GM10248 (cell line): Measurements from ENCODE around the gene NPL.

Source experiments
- CTCF ChIA-PET: fragments of 300-600 bp; sonication (Branson Sonifier 250); formaldehyde crosslinking; extraction: SDS; loops from one replicate; lab custom pipeline; 2021; ENCODE audit warnings: antibody characterized with exemption; lab: Yijun Ruan, JAX
- POLR2A ChIA-PET: fragments of 350-650 bp; sonication (Branson Sonifier 250); formaldehyde crosslinking; extraction: SDS; loops from one replicate; lab custom pipeline; 2020; ENCODE audit warnings: antibody characterized with exemption; lab: Yijun Ruan, JAX
- DNase-seq: peaks from one replicate; pipeline ENCODE4 v3.0.0; 2012; ENCODE audit errors: extremely low spot score
- TF ChIP-seq, protein P1 (sequence below): IDR thresholded peaks from 2 replicates; pipeline ENCODE4 v1.5.1; 2012; ENCODE audit warnings: mild to moderate bottlenecking, low read depth; ENCODE audit errors: extremely low read depth, missing control alignments, control extremely low read depth

Gene NPL

DNA sequence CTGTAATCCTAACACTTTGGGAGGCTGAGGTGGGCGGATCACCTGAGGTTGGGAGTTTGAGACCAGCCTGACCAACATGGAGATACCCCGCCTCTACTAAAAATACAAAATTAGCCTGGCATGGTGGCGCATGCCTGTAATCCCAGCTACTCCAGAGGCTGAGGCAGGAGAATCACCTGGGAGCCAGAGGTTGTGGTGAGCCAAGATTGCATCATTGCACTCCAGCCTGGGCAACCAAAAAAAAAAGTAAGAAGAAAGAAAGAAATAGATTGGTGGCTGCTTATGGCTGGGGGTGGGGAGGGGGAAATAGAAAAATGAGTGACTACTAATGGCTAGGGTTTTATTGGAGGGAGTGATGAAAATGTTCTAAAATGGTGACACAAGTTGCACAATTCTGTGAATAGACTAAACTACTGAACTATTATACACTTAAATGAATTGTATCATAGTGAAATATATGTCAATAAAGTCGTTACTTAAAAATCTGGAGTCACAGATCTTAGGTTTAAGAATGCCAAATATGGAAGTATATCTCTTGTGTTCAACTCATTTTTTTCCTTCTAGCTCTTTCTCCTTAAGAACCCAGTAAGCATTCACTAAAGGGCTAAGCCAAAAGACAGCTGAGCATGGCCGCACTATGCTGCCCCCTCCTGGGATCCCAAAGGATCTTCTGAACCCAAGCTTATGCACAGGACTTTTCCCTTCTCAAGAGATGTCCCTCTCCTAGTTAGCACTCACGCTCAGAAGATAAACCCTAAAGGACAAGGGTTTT lies 3.2 kb upstream of the NPL start:
- TF ChIP-seq, protein P1, sequence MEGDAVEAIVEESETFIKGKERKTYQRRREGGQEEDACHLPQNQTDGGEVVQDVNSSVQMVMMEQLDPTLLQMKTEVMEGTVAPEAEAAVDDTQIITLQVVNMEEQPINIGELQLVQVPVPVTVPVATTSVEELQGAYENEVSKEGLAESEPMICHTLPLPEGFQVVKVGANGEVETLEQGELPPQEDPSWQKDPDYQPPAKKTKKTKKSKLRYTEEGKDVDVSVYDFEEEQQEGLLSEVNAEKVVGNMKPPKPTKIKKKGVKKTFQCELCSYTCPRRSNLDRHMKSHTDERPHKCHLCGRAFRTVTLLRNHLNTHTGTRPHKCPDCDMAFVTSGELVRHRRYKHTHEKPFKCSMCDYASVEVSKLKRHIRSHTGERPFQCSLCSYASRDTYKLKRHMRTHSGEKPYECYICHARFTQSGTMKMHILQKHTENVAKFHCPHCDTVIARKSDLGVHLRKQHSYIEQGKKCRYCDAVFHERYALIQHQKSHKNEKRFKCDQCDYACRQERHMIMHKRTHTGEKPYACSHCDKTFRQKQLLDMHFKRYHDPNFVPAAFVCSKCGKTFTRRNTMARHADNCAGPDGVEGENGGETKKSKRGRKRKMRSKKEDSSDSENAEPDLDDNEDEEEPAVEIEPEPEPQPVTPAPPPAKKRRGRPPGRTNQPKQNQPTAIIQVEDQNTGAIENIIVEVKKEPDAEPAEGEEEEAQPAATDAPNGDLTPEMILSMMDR = peak; percentile 60
- DNase-seq = peak; percentile 39
- ChIA-PET POLR2A (interaction anchor here (0.9 kb wide), 1 partner anchor 182 kb away, joined by 3 read pairs; no protein-coding TSS in a partner anchor), CTCF (interaction anchor here (0.6 to 13.8 kb wide), 26 partner anchors 9 to 702 kb away, joined by 3 to 1252 read pairs (median 4); partner anchors contain the start of genes RGS16 and RNASEL)

DNA sequence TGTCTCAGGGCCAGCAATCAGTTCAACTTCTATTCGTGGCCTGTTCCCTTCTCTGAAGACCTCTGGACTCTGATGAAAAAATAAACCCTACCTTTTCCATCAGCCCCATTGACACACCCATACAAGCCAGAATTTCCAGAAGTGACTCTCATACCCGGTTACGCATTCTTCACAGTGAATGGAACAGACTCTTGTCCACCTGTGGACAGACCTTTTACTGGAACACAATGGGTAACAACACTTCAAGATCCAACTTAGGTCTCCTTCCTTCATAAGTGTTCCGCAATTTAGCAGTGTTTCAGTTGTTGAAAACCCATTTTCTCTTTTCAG lies 2.6 kb upstream of the NPL start:
- CTCF ChIA-PET = interaction anchor here (1.0 to 13.8 kb wide), 22 partner anchors 8 to 702 kb away, joined by 3 to 1252 read pairs (median 4); partner anchors contain the start of genes RGS16 and RNASEL
- POLR2A ChIA-PET = interaction anchor here (0.9 kb wide), 1 partner anchor 182 kb away, joined by 3 read pairs; no protein-coding TSS in a partner anchor
- TF ChIP-seq, protein P1 = no peak
- no peak for DNase-seq

DNA sequence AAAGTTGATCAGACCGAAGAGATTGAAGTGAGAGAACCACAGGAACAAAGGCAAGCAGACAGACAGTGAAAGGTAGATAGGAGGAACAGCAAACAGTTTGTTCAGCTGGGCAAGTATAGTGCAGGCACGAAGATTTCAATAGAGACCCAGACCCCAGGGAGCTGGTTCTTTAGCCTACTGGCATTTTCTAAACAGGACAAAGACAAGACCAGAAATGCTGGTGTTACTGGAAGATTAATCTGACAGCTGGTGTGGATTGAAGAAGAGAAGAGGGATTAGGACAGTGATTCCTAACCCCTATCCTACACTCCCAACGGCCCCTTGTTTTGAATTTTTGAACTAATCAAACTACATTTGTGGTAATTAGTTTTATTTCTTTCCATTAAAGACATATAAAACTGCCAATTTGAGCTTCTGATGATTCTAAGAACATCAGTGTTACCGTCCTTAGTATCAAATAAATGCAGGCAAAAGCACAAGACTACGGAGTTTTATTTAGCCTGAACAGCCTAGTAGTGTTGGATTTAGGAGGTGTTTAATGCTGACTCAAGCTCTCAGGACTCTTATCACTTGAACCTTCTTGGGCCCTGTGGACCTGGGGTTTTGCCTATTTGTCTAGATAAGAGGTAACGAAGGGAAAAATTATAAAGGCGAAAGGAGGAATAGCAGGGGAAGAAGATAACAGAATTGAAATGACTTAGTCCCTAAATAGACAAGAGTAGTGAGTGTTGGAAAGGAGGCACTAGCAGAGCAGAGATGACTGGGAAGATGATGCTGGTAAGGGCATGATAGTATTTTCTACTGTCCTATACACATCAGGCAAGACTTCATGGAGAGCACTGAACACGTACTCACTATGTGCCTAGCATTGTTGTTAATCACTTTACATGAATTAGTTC lies 2.0 kb downstream of the NPL start:
- TF ChIP-seq, protein P1 = no peak
- ChIA-PET CTCF (interaction anchor here (0.8 to 13.8 kb wide), 8 partner anchors 7 to 706 kb away, joined by 3 to 1252 read pairs (median 5); partner anchors contain the start of genes RGS16 and RNASEL), POLR2A (no interaction called here)
- DNase-seq = no peak

DNA sequence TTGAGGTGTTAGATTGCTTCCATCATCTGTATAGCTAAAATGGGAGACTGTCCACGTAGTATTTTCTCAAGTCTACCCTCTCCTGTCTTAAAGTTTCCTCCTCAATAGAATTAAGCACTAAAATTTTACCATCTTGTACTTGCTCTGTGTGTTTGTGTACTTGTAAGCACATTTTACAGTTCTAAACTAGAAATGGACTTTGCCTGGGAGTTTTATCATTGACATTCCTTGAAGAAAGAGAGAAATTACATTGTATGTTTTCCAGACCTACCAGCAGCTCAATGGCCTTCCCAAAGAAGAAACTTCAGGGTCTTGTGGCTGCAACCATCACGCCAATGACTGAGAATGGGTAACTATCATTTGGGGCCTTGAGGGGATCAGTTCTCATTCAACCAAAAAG lies 4.5 kb downstream of the NPL start:
- TF ChIP-seq, protein P1 = no peak
- CTCF ChIA-PET = interaction anchor here (0.6 to 6.8 kb wide), 4 partner anchors 9 to 199 kb away, joined by 3 to 74 read pairs (median 12); no protein-coding TSS in a partner anchor
- POLR2A ChIA-PET = no interaction called here
- no peak for DNase-seq

DNA sequence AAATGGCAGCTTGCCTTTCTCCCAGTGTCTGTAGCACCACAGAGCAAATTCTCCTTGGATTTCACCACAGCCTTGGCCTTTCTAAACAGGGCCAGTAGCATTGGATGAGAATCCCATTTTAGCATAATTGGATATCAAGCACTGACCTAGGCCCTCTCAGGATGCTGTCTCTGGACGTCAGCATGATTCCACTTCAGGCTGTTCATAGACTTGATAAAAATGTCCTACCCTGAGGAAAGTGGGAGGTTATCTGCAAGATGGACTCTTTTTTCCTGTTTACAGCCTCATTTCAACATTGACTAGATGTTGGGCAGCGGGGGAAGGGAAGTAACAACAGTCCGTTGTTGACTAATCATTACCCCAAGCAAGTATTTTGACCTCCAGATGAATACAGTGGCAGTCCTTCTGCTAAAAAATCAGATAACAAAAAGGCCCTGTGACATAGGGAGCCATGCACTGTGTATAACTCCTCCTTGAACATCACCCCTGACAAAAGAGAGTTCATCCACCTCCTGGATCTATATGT lies 5.2 kb downstream of the NPL start:
- ChIA-PET POLR2A (no interaction called here), CTCF (interaction anchor here (3.8 to 6.8 kb wide), 2 partner anchors 10 to 199 kb away, joined by 21 to 74 read pairs; no protein-coding TSS in a partner anchor)
- DNase-seq = no peak
- TF ChIP-seq, protein P1 = no peak

DNA sequence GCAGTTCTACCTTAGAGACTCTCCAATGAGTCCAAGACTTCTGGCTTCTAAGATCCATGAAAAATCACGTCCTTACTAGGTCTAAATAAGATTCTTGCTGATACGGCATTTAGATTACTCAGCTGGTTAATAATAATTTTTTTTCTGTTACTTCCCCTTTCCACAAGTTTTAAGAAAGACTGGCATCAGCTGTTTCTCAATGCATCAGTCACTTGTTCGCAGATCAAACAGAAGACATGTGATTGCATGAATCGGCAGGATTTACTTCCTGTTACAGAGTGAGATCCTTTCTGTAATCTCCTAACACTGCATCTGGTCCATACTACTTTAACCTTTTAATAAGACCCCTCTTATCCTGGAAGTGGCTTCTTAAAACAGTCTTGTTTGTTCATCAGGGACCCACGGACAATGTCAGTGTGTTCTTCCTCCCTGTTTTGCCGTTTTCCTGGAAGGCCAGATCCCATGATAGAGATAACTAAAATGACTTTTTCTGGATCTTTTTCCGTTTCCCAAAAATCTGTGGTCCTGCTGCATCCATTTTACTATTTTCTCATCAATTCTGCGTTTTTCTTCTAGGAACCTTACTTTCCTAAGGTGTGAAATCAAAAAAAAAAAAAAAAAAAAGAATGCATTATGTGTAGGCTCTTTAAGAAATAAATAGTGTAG lies 6.1 kb downstream of the NPL start:
- ChIA-PET CTCF (interaction anchor here (3.8 to 6.8 kb wide), 2 partner anchors 11 to 200 kb away, joined by 21 to 74 read pairs; no protein-coding TSS in a partner anchor), POLR2A (no interaction called here)
- TF ChIP-seq, protein P1 = no peak
- no peak for DNase-seq
